GM21360 (cell line): Measurements from ENCODE around the gene LIPA.
"Not testable (repeated sequence)": the region's sequence is repeated elsewhere in the genome, so short reads cannot be mapped to it uniquely, and the experiment has no call there.

Source experiments
- ATAC-seq: cut with Tn5 transposase; IDR thresholded peaks from one replicate; pipeline ENCODE4 v1.9.1; 2021; ENCODE audit warnings: mild to moderate bottlenecking, moderate library complexity; ENCODE audit not compliant: unreplicated experiment

The LIPA gene

GRCh38 chr10:89171263-89171872 is 80.2 kb downstream of the LIPA start:
- no peak for ATAC-seq

GRCh38 chr10:89168354-89168900 is 83.1 kb downstream of the LIPA start:
- ATAC-seq: not testable (repeated sequence)

GRCh38 chr10:89167915-89168314 is 83.7 kb downstream of the LIPA start:
- ATAC-seq: no peak

- no peak for ATAC-seq
Observed at GRCh38 chr10:89165923-89166322, 85.7 kb downstream of the LIPA start.

GRCh38 chr10:89164920-89165319 is 86.7 kb downstream of the LIPA start:
- no peak for ATAC-seq

GRCh38 chr10:89164080-89164479 is 87.5 kb downstream of the LIPA start:
- ATAC-seq: no peak
